ENCODE results near the gene GALR2.

DNA sequence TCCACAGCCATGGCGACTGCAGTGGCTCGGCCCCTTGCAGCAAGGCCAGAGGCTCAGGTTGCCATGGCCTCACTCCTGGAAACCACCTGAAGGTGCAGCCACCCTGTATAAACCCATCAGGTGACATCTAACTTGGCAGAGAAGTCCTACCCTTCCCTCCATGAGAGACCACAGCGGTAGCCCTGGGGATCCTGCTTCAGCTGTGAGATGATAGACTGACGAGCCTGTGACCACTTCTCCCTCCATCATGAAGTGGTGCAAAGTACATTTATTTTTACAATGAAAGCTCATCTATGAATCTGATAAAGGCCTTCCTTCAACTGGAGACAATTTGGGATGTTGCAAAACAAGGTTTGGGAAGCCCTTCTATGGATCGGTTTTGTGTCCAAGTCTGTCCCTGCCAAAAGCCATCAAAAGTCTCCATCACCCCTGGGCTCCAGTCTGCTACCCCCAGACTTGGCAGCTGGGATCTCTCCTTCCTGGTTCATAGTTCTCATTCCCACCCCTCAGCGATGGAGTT, 6.2 kb downstream of the GALR2 start:
- TF ChIP-seq GATA3 (IDR thresholded peaks at IDR 0.05; ENCODE audit: low read depth, low read length) (no peak), GATA2 (IDR thresholded peaks at IDR 0.05; ENCODE audit: low read depth, low read length) (no peak)

Measured in SH-SY5Y (cell line).